ENCODE results near the gene MMP19.

GRCh38 chr12:55847033-55847432 is 4.3 kb upstream of the MMP19 start:
- TF ChIP-seq CTCF (conservative IDR thresholded peaks at IDR 0.05 in 1 of 2, IDR thresholded peaks at IDR 0.05 in 1 of 2; ENCODE audit: extremely low read depth in 1 of 2, insufficient read depth in 1 of 2, low read depth in 1 of 2, low read length in 2 of 2) (no peak), EZH2 (IDR thresholded peaks at IDR 0.05; ENCODE audit: borderline replicate concordance, low read length) (no peak)

All from mammary epithelial cell (primary cell).